ENCODE data around the gene CAPRIN2.

The CAPRIN2 gene

DNA sequence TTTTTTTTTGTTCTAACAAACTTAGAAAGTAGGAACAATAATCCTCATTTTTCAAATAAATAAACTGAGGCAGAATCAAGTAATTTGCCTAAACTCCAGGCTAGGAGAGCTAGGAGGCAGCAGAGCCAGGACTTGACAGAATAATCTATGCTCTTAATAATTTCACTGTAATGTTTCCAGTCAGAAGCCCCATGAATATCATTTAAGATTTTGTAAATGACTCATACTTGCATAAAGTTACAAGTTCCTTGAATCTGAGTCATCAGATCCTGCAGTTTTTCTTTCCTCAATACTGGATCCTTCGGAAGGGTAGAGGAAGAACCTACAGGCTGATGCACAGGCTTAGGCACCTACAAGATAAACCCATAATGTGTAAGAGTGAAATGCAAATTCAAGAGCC is 29.0 kb downstream of the CAPRIN2 start:
- no peak overlapping the region for H3K4me3 ChIP-seq (ENCODE audit: low read depth in 1 of 5, low read length in 5 of 5)
- no peaks in the 10 kb centered on the region for H3K4me1 ChIP-seq (ENCODE audit: control insufficient read depth in 5 of 5, insufficient read depth in 5 of 5, low read length in 5 of 5)
- no peak overlapping the region for H3K27ac ChIP-seq (ENCODE audit: low read depth, low read length)
- no peak overlapping the region for H3K9ac ChIP-seq (ENCODE audit: low read length in 5 of 5)
- no peaks in the 10 kb centered on the region for H3K9me3 ChIP-seq (ENCODE audit: control insufficient read depth in 5 of 5, low read length in 5 of 5)
- H3K36me3 ChIP-seq (ENCODE audit: control insufficient read depth in 5 of 5, insufficient read depth in 5 of 5, low read length in 5 of 5): peaks cover 18 to 32% (median 26%) of the 10 kb centered on the region in 5 donors
- H3K27me3 ChIP-seq (ENCODE audit: control insufficient read depth in 5 of 5, insufficient read depth in 4 of 5, low read length in 5 of 5): no peaks in the 10 kb centered on the region

DNA sequence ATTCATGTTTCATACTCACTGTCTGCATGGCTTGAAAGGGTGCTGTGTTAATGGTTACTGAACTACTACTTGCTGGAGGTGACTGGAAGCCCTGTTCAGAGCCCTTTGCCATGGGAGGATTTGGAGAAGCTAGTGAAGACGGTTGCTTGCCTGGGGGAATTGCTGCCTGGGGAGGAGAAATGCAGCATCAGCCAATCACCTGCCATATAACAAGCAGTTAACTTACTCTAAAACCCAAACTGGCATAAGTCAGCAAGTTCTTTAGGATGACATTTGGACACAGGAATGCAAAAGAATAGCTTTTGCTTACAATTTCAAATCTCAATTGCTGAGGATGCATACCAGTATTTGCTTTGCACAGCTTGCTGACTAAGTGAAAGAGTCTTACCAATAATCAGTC is 35.7 kb downstream of the CAPRIN2 start:
- no peak overlapping the region for H3K4me3 ChIP-seq (ENCODE audit: low read depth in 1 of 5, low read length in 5 of 5)
- no peaks in the 10 kb centered on the region for H3K9me3 ChIP-seq (ENCODE audit: control insufficient read depth in 5 of 5, low read length in 5 of 5)
- H3K27me3 ChIP-seq (ENCODE audit: control insufficient read depth in 5 of 5, insufficient read depth in 4 of 5, low read length in 5 of 5): no peaks in the 10 kb centered on the region
- no peak overlapping the region for H3K27ac ChIP-seq (ENCODE audit: low read depth, low read length)
- no peaks in the 10 kb centered on the region for H3K4me1 ChIP-seq (ENCODE audit: control insufficient read depth in 5 of 5, insufficient read depth in 5 of 5, low read length in 5 of 5)
- no peak overlapping the region for H3K9ac ChIP-seq (ENCODE audit: low read length in 5 of 5)
- H3K36me3 ChIP-seq (ENCODE audit: control insufficient read depth in 5 of 5, insufficient read depth in 5 of 5, low read length in 5 of 5): peaks cover 20 to 49% (median 39%) of the 10 kb centered on the region in 5 donors

DNA sequence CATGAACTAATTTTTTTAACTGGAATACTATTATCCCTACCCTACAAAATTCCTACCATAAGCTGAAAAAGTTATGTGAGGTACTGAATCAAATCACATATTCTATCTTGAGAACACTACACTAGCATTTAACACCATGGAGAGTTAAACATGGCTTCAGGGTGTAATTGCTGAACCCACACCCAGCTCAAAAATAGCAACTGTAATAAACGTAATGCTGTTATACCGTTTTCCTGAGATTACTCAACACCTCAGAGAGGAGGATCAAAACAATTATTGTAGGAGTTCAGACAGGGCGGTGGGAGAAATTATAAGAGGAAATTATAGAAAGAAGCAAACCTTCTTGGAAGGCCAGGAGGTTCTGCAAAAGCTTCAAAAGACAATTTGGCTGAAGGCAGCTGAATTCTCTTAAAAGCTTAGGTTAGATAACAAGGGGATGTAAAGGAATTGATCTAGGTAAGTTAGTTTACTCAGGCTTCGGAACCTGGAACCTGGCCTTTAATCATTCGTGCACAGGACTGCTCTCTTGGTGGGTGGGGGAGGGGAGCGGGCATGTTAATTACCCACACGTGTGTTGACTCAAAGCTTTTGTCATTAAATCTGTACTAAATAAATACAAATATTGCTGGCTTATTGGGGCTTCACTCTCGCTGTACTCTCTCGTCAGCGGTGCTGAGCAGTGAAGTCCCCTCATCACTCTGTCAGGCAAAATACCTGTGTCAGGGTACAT is 47.0 kb downstream of the CAPRIN2 start:
- no peak overlapping the region for H3K27ac ChIP-seq (ENCODE audit: low read depth, low read length)
- H3K4me3 ChIP-seq (ENCODE audit: low read depth in 1 of 5, low read length in 5 of 5): no peak overlapping the region
- H3K9me3 ChIP-seq (ENCODE audit: control insufficient read depth in 5 of 5, low read length in 5 of 5): no peaks in the 10 kb centered on the region
- no peak overlapping the region for H3K9ac ChIP-seq (ENCODE audit: low read length in 5 of 5)
- H3K27me3 ChIP-seq (ENCODE audit: control insufficient read depth in 5 of 5, insufficient read depth in 4 of 5, low read length in 5 of 5): no peaks in the 10 kb centered on the region
- H3K36me3 ChIP-seq (ENCODE audit: control insufficient read depth in 5 of 5, insufficient read depth in 5 of 5, low read length in 5 of 5): peaks cover 17 to 28% (median 19%) of the 10 kb centered on the region in 5 donors
- H3K4me1 ChIP-seq (ENCODE audit: control insufficient read depth in 5 of 5, insufficient read depth in 5 of 5, low read length in 5 of 5): no peaks in the 10 kb centered on the region

DNA sequence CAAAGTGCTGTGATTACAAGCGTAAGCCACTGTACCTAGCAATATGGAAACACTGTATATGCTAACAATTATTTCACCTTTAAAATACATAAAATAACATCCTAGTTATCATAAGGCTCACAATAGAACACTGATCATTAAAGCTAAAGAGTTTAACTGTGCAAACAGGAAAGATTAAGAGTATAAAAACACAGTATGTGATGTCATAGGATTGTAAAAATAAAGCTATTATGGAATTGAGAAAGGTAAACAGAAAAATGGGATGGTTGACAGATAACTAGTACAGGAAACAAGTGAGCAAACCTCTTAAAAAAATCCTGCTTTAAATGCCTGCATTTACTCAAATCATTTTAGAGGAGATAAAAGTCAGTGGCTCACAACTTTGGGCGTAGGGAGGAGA is 48.3 kb downstream of the CAPRIN2 start:
- Histone ChIP-seq H3K9me3 (ENCODE audit: control insufficient read depth in 5 of 5, low read length in 5 of 5) (no peaks in the 10 kb centered on the region), H3K36me3 (ENCODE audit: control insufficient read depth in 5 of 5, insufficient read depth in 5 of 5, low read length in 5 of 5) (peaks cover 13 to 20% (median 14%) of the 10 kb centered on the region in 5 donors), H3K4me1 (ENCODE audit: control insufficient read depth in 5 of 5, insufficient read depth in 5 of 5, low read length in 5 of 5) (no peaks in the 10 kb centered on the region), H3K4me3 (ENCODE audit: low read depth in 1 of 5, low read length in 5 of 5) (no peak overlapping the region), H3K27ac (ENCODE audit: low read depth, low read length) (no peak overlapping the region), H3K9ac (ENCODE audit: low read length in 5 of 5) (no peak overlapping the region), H3K27me3 (ENCODE audit: control insufficient read depth in 5 of 5, insufficient read depth in 4 of 5, low read length in 5 of 5) (no peaks in the 10 kb centered on the region)

DNA sequence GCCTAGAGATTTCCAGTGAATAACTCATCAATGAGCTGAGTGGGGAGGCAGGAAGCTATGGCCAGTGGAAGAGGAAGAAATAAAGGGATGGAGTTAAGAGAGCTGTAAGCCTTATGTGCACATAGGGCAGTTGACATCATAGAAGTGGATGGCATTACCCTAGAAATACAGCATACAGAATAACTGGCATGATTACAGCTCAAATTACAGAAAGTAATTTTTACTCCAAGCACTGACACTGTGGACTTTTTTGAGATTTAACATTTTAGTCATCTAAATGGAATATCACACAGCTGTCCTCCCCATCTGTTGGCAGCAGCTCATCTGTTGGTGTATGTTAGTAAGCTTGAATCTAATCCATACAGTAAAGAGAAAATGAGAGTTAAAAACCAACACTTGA is 53.7 kb downstream of the CAPRIN2 start:
- no peaks in the 10 kb centered on the region for H3K9me3 ChIP-seq (ENCODE audit: control insufficient read depth in 5 of 5, low read length in 5 of 5)
- no peaks in the 10 kb centered on the region for H3K36me3 ChIP-seq (ENCODE audit: control insufficient read depth in 5 of 5, insufficient read depth in 5 of 5, low read length in 5 of 5)
- H3K27ac ChIP-seq (ENCODE audit: low read depth, low read length): no peak overlapping the region
- peaks cover 0 to 6% (median 5%) of the 10 kb centered on the region in 5 donors for H3K4me1 ChIP-seq (ENCODE audit: control insufficient read depth in 5 of 5, insufficient read depth in 5 of 5, low read length in 5 of 5)
- H3K9ac ChIP-seq (ENCODE audit: low read length in 5 of 5): no peak overlapping the region
- no peaks in the 10 kb centered on the region for H3K27me3 ChIP-seq (ENCODE audit: control insufficient read depth in 5 of 5, insufficient read depth in 4 of 5, low read length in 5 of 5)
- H3K4me3 ChIP-seq (ENCODE audit: low read depth in 1 of 5, low read length in 5 of 5): no peak overlapping the region

DNA sequence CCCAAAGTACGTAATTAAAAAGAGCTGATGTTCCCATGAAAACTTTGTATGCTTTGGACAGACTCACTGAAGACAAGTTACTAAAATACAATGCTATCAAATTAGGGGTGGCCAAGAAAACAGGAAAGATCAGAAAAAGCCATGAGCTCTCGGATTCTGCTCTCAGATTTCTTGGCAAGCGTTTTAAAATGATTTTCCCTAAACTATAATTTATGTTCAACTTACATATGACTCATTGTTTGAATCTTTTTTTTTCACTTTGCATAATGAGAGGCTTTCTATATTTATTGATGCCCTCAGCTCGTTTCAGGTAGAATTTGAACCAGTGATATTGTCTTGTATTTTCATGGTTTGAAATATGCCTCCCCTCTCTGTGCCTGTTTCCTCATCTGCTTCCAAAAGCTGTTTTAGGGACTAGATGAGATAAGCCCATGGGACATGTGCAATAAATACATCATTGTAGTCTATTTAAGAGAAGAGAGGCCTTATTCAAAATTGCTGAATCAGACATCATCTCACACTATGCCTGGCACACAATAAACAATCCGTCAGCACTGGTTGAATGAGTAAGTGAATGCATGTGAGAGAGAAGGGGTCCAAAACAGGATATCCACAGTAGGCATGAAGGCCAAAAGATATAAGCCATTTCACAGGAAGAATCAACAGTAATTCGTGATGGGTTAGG is 54.4 kb downstream of the CAPRIN2 start:
- H3K27me3 ChIP-seq (ENCODE audit: control insufficient read depth in 5 of 5, insufficient read depth in 4 of 5, low read length in 5 of 5): no peaks in the 10 kb centered on the region
- H3K4me3 ChIP-seq (ENCODE audit: low read depth in 1 of 5, low read length in 5 of 5): no peak overlapping the region
- H3K9me3 ChIP-seq (ENCODE audit: control insufficient read depth in 5 of 5, low read length in 5 of 5): no peaks in the 10 kb centered on the region
- H3K4me1 ChIP-seq (ENCODE audit: control insufficient read depth in 5 of 5, insufficient read depth in 5 of 5, low read length in 5 of 5): peaks cover 0 to 8% (median 6%) of the 10 kb centered on the region in 5 donors
- no peak overlapping the region for H3K27ac ChIP-seq (ENCODE audit: low read depth, low read length)
- H3K9ac ChIP-seq (ENCODE audit: low read length in 5 of 5): no peak overlapping the region
- no peaks in the 10 kb centered on the region for H3K36me3 ChIP-seq (ENCODE audit: control insufficient read depth in 5 of 5, insufficient read depth in 5 of 5, low read length in 5 of 5)

DNA sequence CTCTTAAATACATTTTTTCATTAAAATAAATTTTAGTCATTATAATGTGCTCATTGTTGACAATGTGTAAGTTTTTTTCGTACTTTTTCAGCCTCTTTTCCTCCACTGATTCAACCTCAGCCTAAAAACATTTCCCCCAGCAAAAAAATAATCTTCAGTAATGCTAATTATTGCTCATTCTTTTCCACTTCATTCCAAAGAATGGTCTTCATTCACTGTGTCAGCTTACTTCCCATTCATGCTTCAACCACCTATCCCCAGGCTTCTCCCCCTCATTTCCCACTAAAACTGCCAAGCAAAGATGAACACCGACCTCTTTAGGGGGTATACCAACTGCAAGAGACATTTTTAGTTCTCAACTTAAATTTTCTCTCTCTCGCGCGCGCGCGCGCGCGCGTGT is 56.4 kb downstream of the CAPRIN2 start:
- Histone ChIP-seq H3K27me3 (ENCODE audit: control insufficient read depth in 5 of 5, insufficient read depth in 4 of 5, low read length in 5 of 5) (no peaks in the 10 kb centered on the region), H3K9ac (ENCODE audit: low read length in 5 of 5) (no peak overlapping the region), H3K4me1 (ENCODE audit: control insufficient read depth in 5 of 5, insufficient read depth in 5 of 5, low read length in 5 of 5) (peaks cover 0 to 27% (median 25%) of the 10 kb centered on the region in 5 donors), H3K9me3 (ENCODE audit: control insufficient read depth in 5 of 5, low read length in 5 of 5) (no peaks in the 10 kb centered on the region), H3K36me3 (ENCODE audit: control insufficient read depth in 5 of 5, insufficient read depth in 5 of 5, low read length in 5 of 5) (no peaks in the 10 kb centered on the region), H3K4me3 (ENCODE audit: low read depth in 1 of 5, low read length in 5 of 5) (no peak overlapping the region), H3K27ac (ENCODE audit: low read depth, low read length) (no peak overlapping the region)

DNA sequence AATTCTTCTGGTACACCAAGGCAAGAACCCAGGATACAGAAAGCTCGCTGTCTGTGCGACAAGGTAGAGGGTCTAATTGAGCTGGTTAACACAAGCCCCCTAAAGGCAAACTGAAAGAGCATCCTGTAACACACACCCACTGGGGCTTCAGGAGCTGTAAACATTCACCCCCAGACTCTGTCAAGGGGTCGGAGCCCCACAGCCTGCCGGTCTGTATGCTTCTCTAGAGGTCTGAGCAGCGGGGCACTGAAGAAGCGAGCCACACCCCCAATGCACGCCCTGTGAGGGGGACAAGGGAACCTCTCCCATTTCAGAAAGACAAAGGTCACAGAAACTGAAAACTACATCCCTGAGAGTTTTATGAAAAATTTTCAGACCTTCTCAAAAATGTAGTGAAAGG is 57.8 kb downstream of the CAPRIN2 start:
- H3K9me3 ChIP-seq (ENCODE audit: control insufficient read depth in 5 of 5, low read length in 5 of 5): no peaks in the 10 kb centered on the region
- peaks cover 0 to 39% (median 34%) of the 10 kb centered on the region in 5 donors for H3K4me1 ChIP-seq (ENCODE audit: control insufficient read depth in 5 of 5, insufficient read depth in 5 of 5, low read length in 5 of 5)
- no peak overlapping the region for H3K4me3 ChIP-seq (ENCODE audit: low read depth in 1 of 5, low read length in 5 of 5)
- H3K27me3 ChIP-seq (ENCODE audit: control insufficient read depth in 5 of 5, insufficient read depth in 4 of 5, low read length in 5 of 5): no peaks in the 10 kb centered on the region
- no peak overlapping the region for H3K27ac ChIP-seq (ENCODE audit: low read depth, low read length)
- H3K36me3 ChIP-seq (ENCODE audit: control insufficient read depth in 5 of 5, insufficient read depth in 5 of 5, low read length in 5 of 5): no peaks in the 10 kb centered on the region
- H3K9ac ChIP-seq (ENCODE audit: low read length in 5 of 5): no peak overlapping the region

DNA sequence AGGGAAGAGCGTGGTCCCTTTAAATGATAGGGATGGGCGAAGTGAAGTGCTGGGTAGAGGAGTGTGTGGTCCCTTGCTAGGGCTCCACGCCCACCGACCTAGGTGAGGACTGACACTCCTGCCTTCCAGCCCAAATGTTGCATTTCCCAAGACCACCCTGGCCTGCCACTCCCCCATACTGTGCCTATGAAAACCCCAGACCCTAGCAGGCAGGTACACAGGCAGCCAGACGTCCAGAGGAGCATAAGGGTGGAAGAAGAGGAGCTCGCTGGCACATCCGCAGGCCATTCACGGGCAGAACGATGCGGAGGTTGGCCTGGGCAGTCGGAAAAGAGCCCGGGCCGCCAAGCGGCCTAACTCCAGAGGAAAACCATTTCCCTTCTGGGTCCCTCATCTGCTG is 58.3 kb downstream of the CAPRIN2 start:
- Histone ChIP-seq H3K4me1 (ENCODE audit: control insufficient read depth in 5 of 5, insufficient read depth in 5 of 5, low read length in 5 of 5) (peaks cover 0 to 40% (median 34%) of the 10 kb centered on the region in 5 donors), H3K9me3 (ENCODE audit: control insufficient read depth in 5 of 5, low read length in 5 of 5) (no peaks in the 10 kb centered on the region), H3K4me3 (ENCODE audit: low read depth in 1 of 5, low read length in 5 of 5) (peak overlapping the region; percentile 85 to 99 (median 97)), H3K27ac (ENCODE audit: low read depth, low read length) (no peak overlapping the region), H3K36me3 (ENCODE audit: control insufficient read depth in 5 of 5, insufficient read depth in 5 of 5, low read length in 5 of 5) (no peaks in the 10 kb centered on the region), H3K27me3 (ENCODE audit: control insufficient read depth in 5 of 5, insufficient read depth in 4 of 5, low read length in 5 of 5) (no peaks in the 10 kb centered on the region), H3K9ac (ENCODE audit: low read length in 5 of 5) (peak overlapping the region in 1 of 5 donors; percentile 97)

DNA sequence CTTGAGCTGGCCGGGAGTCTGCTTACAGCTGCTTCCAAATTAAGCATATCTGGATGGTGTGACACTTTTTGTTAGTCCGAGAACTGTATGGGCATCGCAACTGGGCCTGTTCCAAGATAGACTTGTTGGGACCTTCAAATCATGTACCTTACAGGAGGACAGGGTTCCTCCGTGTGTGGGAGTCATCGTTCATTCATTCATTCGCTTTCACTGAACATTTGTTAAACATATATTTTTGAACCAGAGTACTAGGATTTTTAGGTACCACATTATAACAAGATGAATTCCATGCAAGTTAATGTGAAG is 58.7 kb downstream of the CAPRIN2 start:
- peak overlapping the region; percentile 85 to 99 (median 97) for H3K4me3 ChIP-seq (ENCODE audit: low read depth in 1 of 5, low read length in 5 of 5)
- H3K27me3 ChIP-seq (ENCODE audit: control insufficient read depth in 5 of 5, insufficient read depth in 4 of 5, low read length in 5 of 5): no peaks in the 10 kb centered on the region
- H3K27ac ChIP-seq (ENCODE audit: low read depth, low read length): peak overlapping the region; percentile 45
- peak overlapping the region in 4 of 5 donors; percentile 97 to 100 (median 98) for H3K9ac ChIP-seq (ENCODE audit: low read length in 5 of 5)
- H3K4me1 ChIP-seq (ENCODE audit: control insufficient read depth in 5 of 5, insufficient read depth in 5 of 5, low read length in 5 of 5): peaks cover 0 to 45% (median 38%) of the 10 kb centered on the region in 5 donors
- H3K9me3 ChIP-seq (ENCODE audit: control insufficient read depth in 5 of 5, low read length in 5 of 5): no peaks in the 10 kb centered on the region
- no peaks in the 10 kb centered on the region for H3K36me3 ChIP-seq (ENCODE audit: control insufficient read depth in 5 of 5, insufficient read depth in 5 of 5, low read length in 5 of 5)
